HuH-7.5 (cell line): ENCODE results near the gene MACROD2.
A peak's percentile ranks its signal among the peaks of the same experiment; 100 is the strongest.

Source experiments
- DNase-seq: peaks from one replicate; pipeline ENCODE4 v3.0.0; 2011; ENCODE audit warnings: low spot score

MACROD2 gene

DNA sequence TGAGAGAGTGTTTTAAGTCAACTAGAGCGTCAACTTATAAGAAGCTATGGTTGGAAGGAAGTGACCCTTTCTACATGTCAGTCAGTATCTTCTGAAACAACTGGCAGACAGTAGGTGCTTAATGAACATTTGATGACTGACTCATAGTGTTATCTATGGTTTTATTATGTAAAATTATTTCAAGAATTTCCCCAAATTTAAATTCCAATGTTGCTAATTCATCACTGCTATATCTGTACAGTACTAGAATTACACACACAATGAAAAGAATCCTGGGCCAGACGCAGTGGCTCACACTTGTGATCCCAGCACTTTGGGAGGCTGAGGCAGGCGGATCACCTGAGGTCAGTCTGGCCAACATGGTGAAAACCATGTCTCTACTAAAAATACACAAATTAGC is 1063.5 kb downstream of the MACROD2 start:
- DNase-seq = no peak

DNA sequence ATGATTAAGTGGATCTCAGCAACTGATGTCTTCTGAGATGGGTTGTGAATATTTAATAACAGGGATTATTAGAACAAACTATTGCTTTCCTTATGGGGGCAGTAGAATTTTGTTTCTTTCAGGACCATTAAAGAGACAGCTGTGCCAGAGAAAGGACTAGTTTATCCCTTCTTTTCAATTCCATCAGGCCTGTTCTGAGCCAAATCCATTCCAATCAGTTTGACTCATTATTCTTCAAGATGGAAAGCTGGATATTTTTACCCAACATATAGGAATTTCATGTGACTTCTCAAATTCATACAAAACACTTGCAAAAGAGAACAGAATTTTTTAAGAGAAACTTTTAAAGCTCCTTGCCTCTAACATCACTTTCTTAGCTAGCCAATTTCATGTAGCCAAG is 1064.1 kb downstream of the MACROD2 start:
- no peak for DNase-seq

- DNase-seq = no peak
These were observed 1065.1 kb downstream of the MACROD2 start for GRCh38 chr20:15060265-15061060.

- no peak for DNase-seq
These were observed 1065.7 kb downstream of the MACROD2 start for GRCh38 chr20:15061061-15061430.

DNA sequence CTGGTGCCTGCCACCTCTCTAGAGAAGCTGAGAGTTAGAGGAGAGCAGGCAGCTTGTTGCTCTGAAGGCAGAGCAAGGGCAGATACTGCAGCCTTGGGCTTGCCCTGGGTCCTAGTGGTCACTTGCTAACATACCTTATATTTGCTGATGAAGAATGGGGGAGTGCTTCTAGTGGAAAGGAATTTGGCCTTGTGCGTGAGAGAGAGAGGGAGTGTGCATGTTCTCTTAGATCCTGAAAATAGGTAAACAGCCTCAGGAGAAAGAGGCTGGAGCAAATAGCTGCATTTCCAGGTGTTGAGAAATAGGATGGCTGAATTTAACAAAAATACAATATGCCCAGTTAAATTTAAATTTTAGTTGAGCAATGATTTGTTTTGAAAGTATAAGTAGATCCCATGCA is 1066.6 kb downstream of the MACROD2 start:
- DNase-seq = peak; percentile 45

GRCh38 chr20:15063081-15063480 is 1067.8 kb downstream of the MACROD2 start:
- DNase-seq = no peak

GRCh38 chr20:15064741-15065140 is 1069.4 kb downstream of the MACROD2 start:
- DNase-seq = no peak

- no peak for DNase-seq
These were observed 1070.5 kb downstream of the MACROD2 start for GRCh38 chr20:15065794-15066193.

DNA sequence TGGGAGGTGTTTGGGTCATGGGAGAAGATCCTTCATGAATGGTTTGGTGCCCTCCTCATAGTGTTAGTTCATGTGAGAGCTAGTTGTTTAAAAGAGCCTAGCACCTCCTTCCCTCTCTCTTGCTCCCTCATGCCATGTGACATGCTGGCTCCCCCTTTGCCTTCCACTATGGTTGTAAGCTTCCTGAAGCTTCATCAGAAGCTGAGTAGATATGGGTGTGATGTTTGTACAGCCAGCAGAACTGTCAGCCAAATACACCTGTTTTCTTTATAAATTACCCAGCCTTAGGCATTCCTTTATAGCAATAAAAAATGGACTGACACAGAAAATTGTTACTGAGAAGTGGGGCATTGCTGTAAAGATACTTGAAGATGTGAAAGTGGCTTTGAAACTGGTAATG is 1073.2 kb downstream of the MACROD2 start:
- DNase-seq = no peak

DNA sequence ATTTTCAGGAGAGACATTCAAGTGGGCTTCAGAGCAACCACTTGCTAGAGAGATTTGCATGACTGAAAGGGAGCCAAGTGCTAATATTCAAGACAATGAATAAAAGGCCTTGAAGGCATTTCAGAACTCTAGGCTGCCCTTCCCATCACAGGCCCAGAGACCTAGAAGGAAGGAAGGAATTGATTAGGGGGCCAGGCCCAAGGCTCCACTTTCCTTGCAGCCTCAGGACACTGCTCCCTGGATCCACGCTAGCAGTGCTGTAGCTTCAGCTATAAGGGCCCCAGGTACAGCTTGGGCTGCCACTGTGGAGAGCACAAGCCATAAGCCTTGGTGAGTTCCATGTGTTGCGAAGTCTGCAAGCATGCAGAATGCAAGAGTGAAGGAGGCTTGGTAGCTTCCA is 1074.0 kb downstream of the MACROD2 start:
- no peak for DNase-seq

DNA sequence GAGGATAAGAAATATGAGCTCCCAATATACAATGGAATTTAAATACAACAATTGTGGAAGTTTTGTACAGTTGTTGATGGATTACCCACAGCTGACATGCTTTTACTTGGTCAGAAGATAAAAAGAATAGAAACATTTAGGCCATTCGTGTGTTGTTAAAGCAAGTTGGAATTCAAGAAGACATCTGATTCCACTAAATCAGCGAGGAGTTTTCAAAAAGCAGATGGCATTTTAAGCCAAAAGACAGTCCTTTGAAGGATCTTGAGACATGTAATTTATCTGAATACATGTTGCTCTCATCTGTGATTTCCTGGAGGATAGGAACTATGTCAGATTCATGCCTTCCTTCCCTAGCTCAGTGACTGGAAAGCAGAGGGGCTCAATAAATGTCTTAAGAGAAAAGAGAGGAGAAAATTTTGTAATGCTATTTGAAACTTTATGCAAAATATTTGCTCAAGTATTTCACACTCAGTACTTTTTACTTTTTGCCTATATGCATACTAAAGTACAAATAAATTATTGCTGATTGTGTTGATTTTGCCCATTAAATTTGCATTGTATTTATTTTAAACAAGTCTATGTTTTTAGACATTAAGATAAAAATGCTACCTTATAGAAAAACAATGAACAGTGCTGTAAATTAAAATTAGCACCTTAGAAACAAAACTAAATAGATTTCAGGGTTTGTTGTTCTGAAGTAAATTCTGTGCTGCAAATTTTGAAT is 1075.9 kb downstream of the MACROD2 start:
- DNase-seq = no peak

- DNase-seq = no peak
These were observed 1077.0 kb downstream of the MACROD2 start for GRCh38 chr20:15072316-15072715.

GRCh38 chr20:15075586-15075985 is 1080.3 kb downstream of the MACROD2 start:
- no peak for DNase-seq

GRCh38 chr20:15076785-15077184 is 1081.5 kb downstream of the MACROD2 start:
- DNase-seq = no peak

DNA sequence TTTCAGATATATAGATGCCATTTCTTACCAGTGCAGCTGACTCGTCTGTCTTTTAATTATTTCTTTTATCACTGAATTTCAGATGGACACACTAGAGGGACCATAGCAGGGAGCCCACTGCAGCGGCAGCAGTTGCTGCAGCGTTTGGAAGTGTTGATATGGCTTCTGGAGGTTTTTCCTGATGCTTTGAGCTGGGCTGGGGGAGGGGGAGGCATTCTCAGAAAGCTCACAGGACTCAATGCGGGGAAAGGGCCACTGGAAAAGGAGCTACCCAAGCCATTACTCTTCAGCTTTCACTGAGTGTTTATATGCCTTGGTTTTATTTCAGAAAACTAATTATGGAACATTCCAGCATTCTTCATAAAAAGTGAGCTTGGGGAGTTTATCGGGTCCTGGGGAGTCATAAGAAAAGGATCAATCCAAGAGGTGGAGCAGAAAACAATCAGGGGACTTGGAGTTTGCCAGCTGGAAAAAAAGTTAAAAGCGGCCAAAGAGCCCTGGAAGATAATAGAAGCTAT is 1082.5 kb downstream of the MACROD2 start:
- DNase-seq = no peak

DNA sequence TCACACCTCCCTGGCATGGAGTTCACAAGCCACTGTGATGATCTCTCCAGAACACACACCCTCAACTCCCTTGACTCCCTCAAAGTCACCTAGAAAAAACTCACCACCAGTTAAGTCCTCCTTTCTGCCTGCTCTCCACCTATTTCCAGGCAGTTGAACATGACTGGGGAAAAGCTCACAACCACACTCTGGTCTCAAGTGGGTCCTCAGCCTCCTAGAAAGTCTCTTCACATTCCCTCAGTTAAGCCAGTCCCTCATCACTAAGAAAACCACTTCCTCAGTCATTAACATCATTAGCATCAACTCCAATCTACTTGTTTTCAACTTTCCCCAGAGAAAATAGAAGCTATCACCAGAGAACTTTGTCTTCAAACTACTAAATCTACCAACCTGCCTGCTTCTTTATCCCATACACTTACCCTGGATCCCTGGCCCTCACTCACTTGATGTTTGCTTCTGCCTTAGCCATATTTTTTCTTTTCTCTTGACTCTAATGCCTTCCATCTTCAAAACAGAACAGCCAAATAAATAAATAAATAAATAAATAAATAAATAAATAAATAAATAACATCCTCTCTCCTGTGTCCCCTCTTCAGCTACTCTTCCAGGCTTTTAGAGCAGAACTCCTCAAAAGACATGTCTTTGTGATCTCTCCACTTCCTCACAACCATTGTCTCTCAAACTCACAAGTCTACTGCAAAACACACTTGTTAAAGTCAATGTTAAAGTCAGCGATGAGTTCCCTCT is 1084.5 kb downstream of the MACROD2 start:
- no peak for DNase-seq

DNA sequence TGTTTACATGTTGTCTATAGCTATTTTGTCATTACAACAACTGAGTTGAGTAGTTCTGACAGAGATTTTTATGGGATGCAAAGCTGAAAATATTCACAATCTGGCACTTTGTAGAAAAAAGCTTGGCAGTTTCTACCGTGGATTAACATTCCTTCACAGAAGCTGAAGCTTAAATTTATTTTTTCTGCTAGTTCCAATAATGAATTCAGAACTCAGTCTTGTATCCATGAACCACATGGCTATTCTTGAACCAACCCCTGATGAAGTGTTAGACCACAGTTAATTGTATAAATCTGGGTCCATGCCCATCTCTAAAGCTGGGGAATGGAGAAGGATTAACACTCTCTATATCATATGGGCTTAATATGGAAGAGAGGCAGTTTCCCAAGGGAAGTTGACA is 1085.9 kb downstream of the MACROD2 start:
- no peak for DNase-seq

- no peak for DNase-seq
These were observed 1096.2 kb downstream of the MACROD2 start for GRCh38 chr20:15091421-15092037.

DNA sequence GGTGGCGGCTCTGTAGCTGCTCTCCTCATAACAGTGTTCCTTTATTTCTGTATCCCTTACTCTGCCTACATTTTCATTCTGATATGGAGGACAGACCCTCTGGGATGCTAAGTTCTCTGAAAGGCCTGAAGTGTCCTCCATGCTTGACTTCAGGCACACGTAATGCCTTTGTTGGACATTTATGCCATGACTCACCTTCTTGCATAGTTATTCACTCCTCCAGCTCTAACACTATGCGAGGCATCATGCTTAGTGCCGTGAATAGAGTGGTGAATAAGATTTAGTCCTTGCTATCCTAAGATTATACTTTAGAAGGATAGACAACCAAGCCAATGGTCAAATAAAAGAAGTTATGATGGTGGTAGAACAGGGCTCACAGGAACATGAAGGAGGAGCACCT is 1103.0 kb downstream of the MACROD2 start:
- DNase-seq = no peak

DNA sequence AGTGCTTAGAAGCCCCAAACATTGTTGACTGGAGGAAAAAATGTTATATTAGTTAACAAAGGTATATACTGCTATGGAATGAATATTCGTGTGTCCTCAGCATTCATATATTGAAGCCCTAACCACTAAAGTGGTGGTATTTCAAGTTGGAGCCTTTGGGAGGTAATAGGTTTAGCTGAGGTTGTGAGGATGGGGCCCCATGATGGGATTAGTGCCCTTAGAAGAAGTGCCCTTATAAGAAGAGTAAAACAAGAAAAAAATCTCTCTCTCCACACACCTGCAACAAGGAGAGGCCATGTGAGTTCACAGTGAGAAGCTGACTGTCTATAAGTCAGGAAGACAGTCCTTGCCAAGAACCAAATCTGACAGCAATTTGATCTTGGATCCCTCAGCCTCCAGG is 1103.8 kb downstream of the MACROD2 start:
- no peak for DNase-seq

DNA sequence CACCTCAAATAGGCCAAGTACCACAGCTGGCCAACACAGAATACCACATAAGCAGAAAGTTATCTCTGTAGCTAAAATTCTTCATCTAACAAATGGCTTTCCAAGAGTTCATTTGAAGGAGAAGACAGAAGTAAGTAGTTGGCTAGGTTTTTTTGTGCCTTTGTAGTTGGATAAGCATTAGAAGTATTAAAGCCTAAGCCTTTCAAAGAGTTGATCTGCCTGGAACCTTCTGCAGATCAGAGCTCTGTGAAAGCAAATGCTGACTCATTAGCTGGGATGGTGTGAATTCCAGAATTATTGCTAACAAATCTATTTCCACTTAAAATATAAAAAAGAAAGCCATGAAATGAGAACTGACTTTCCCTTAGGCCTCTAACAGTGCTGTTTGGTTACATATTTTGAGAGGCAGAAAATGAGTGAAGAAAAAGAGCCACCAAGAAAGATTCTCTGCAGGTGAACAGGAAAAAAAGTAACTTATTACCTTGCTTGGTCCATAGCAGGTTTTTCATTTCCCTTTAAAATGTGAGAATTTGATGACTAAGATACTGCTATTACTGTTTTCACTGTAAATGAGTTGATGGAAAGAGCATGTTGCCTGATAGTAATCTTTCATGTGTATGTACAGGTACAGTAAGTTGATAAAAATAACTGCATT is 1105.3 kb downstream of the MACROD2 start:
- no peak for DNase-seq

DNA sequence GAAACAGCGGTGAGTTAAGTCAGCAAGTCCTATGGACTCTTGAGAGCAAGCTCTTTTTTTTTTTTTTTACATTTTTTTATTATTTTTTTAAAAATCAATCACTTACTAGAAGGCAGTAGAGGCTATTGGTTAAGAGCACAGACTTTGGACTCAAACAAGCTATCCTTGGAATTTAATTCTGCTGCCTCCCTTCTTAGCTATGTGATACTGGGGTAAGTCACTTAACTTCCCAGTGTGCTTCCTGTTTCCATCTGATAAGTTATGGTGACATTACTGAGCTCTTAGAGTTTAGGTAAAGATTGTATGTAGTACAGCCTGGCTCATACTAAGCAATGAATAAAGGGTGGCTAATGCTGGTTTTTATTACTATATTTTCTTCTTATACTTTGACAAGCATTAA is 1112.6 kb downstream of the MACROD2 start:
- DNase-seq = no peak
